Activated CD4-positive, alpha-beta T cell treated with anti-CD3 and anti-CD28 coated beads for 48 hours (primary cell): ENCODE data around the gene TRAPPC10.

Experiments
- DNase-seq: peaks from one replicate; pipeline ENCODE4 v3.0.0-alpha.2; 2020

TRAPPC10 gene

GRCh38 chr21:44047996-44048560, 36.0 kb downstream of the TRAPPC10 start:
- no peak for DNase-seq

GRCh38 chr21:44049182-44049581, 37.1 kb downstream of the TRAPPC10 start:
- DNase-seq, result no peak

- no peak for DNase-seq
Measured at GRCh38 chr21:44049606-44050005, 37.5 kb downstream of the TRAPPC10 start.

GRCh38 chr21:44050276-44050675, 38.2 kb downstream of the TRAPPC10 start:
- no peak for DNase-seq

- no peak for DNase-seq
Measured at GRCh38 chr21:44051462-44051941, 39.4 kb downstream of the TRAPPC10 start.

GRCh38 chr21:44052071-44052829, 40.1 kb downstream of the TRAPPC10 start:
- no peak for DNase-seq

GRCh38 chr21:44052830-44053226, 40.7 kb downstream of the TRAPPC10 start:
- DNase-seq, result no peak

GRCh38 chr21:44053567-44053966, 41.5 kb downstream of the TRAPPC10 start:
- DNase-seq, result no peak

GRCh38 chr21:44054710-44055109, 42.6 kb downstream of the TRAPPC10 start:
- no peak for DNase-seq

GRCh38 chr21:44057055-44057454, 44.9 kb downstream of the TRAPPC10 start:
- DNase-seq, result no peak

- DNase-seq, result peak; percentile 77
Measured at GRCh38 chr21:44057960-44058651, 46.0 kb downstream of the TRAPPC10 start.

GRCh38 chr21:44058652-44058964, 46.5 kb downstream of the TRAPPC10 start:
- DNase-seq, result no peak

- no peak for DNase-seq
Measured at GRCh38 chr21:44058981-44059380, 46.9 kb downstream of the TRAPPC10 start.

GRCh38 chr21:44059710-44060109, 47.6 kb downstream of the TRAPPC10 start:
- no peak for DNase-seq

GRCh38 chr21:44062380-44062779, 50.3 kb downstream of the TRAPPC10 start:
- no peak for DNase-seq

- DNase-seq, result no peak
Measured at GRCh38 chr21:44063151-44063912, 51.2 kb downstream of the TRAPPC10 start.

- peak; percentile 35 for DNase-seq
Measured at GRCh38 chr21:44064852-44065403, 52.8 kb downstream of the TRAPPC10 start.

- peak; percentile 82 for DNase-seq
Measured at GRCh38 chr21:44065428-44065827, 53.3 kb downstream of the TRAPPC10 start.

GRCh38 chr21:44066116-44066515, 54.0 kb downstream of the TRAPPC10 start:
- no peak for DNase-seq

GRCh38 chr21:44067011-44067839, 55.1 kb downstream of the TRAPPC10 start:
- no peak for DNase-seq

GRCh38 chr21:44070391-44070790, 58.3 kb downstream of the TRAPPC10 start:
- DNase-seq, result no peak
